Hepatocyte (in vitro differentiated cells): Measurements from ENCODE around the gene TMEM239.

Experiments
- CTCF ChIP-seq: fragments of 200-600 bp; sonication (generic); IDR thresholded peaks from 2 replicates; pipeline ENCODE4 v1.5.1; 2016; ENCODE audit warnings: antibody characterized with exemption, mild to moderate bottlenecking; ENCODE audit not compliant: poor library complexity
- EZH2 ChIP-seq: fragments of 200-600 bp; sonication (generic); IDR thresholded peaks from 2 replicates; pipeline ENCODE4 v1.6.1; 2016; ENCODE audit warnings: antibody characterized with exemption, mild to moderate bottlenecking, borderline replicate concordance

- TF ChIP-seq CTCF (no peak), EZH2 (peak; percentile 44)
These were observed 5.0 kb downstream of the TMEM239 start for GRCh38 chr20:2820896-2821869.
